KG1 (cell line): ENCODE measurements around the gene PAPLN.

Experiments
- DNase-seq: peaks from one replicate; lab custom pipeline; 2025; lab: John Stamatoyannopoulos, UW

The PAPLN gene

DNA sequence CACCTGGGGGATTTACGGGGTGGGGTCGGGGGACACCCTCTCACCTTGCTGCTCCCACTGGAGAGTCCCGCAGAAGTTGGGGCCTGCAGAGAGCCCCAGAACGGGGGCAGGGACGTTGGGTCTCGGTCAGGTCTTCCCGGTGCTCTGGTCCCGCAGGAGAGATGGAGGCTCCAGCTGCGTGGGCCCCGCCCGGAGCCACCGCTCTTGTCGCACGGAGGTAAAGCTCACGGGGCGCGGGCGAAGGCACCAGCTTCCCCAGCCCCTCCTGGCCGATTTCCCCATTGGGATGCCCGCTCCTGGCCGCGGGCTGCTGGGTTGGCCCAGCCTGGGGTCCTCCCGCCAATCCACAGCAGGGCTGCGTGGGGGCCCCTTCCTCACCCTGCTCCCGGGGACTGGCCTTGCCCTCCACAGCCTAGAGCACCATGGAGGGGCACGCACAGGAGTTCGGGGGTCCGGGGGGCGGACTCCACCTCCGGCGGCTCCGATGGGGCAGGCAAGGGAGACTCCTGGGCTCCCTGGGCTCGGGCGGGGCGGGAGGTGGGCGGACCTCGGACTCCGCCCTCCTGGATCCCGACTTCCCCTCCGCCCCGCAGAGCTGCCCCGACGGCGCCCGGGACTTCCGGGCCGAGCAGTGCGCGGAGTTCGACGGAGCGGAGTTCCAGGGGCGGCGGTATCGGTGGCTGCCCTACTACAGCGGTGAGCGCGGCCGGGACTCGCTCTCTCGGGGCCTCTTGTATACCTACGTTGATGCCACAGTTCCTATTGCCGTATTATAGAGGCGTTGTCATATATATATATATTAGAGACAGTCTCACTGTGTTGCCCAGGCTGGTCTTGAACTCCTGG lies 8.4 kb downstream of the PAPLN start:
- DNase-seq, result no peak

DNA sequence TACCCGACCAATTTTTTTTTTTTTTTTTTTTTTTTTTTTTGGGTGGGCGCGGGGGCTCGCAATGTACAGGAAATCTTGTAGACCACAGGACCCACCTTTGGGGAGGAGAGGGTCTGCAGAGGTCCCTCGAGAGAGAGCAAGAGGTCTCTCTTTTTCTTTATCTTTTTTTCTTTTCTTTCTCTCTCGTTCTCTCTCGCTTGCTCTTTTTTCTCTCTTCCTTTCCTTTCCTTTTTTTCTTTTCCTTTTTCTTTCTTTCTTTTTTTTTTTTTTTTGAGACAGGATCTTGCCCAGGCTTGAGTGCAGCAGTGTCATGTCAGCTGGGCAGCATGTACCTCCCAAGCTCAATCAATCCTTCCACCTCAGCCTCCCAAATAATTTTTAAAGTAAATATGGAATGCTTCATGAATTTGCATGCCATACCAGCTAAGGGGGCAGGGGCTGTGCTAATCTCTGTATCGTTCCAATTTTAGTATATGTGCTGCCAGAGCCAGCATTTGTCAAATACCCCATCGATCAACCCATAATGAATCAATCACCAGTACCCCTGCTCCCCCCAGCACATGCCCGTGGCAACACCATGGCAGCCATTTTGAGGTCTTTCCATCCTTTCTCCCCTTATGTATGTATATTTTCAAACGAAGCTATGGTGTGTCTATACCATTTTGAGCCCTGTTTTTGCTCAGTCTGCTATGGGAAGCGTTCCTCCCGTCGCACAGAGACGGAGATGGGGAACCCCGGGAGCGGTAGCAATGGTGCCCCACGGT lies 9.3 kb downstream of the PAPLN start:
- no peak for DNase-seq

- DNase-seq, result no peak
Measured at GRCh38 chr14:73248108-73248868, 11.0 kb downstream of the PAPLN start.

DNA sequence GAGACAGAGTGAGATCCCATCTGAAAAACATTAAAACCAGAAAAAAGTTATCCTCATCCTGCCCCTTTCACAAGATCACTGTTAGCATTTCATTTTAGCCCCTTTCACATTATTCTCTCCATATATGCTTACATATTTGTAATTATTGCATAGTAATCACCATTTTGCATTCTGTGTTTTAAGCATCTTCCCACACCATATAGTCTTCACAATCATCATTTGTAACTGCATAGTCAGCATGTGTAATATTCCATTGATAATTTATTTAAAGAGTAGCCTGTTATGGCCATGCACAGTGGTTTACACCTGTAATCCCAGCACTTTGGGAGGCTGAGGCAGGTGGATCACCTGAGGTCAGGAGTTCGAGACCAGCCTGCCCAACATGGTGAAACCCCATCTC lies 11.8 kb downstream of the PAPLN start:
- no peak for DNase-seq

DNA sequence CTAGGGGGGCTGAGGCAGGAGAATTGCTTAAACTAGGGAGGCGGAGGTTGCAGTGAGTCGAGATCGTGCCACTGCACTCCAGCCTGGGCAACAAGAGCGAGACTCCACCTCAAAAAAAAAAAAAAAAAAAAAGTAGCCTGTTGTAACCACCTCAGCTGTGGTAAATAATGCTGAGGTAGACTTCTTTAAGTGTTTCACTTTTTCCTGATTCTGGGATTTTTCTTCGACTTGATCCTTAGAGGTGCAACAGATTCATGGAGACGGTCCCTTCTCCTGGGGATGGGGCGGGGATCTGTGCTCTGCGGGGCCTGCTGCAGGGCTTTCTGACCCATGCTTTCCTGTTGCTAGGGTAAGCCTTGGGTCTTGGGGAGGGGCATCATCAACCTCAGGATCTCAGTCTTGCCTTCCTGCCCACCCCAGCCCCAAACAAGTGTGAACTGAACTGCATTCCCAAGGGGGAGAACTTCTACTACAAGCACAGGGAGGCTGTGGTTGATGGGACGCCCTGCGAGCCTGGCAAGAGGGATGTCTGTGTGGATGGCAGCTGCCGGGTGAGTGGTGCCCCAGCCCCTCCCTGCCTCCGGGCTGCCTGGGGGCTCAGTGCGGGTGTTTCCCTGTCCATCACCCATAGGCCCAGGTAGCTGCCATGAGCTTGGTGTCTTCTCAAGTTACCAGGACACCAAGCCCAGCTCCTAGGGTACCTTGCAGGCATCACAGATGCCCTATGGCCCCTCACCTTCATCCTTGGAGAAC lies 12.4 kb downstream of the PAPLN start:
- no peak for DNase-seq

- DNase-seq, result no peak
Measured at GRCh38 chr14:73250317-73250713, 13.0 kb downstream of the PAPLN start.

- DNase-seq, result no peak
Measured at GRCh38 chr14:73250781-73251500, 13.6 kb downstream of the PAPLN start.

- DNase-seq, result no peak
Measured at GRCh38 chr14:73251516-73252215, 14.4 kb downstream of the PAPLN start.

- DNase-seq, result no peak
Measured at GRCh38 chr14:73252491-73253322, 15.4 kb downstream of the PAPLN start.

GRCh38 chr14:73253323-73253610 lies 16.0 kb downstream of the PAPLN start:
- DNase-seq, result no peak

DNA sequence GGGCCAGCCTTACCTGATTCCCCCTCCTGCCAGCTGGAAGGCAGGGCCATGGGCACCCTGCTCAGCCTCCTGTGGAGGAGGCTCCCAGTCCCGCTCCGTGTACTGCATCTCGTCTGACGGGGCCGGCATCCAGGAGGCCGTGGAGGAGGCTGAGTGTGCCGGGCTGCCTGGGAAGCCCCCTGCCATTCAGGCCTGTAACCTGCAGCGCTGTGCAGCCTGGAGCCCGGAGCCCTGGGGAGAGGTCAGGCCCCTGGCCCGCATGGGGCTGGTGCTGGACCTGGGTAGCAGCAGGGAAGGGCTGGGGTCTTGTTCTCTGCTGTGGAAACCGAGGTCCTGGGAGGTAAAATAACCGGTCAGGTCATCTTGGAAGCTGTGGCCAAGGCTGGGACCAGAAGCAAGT lies 16.4 kb downstream of the PAPLN start:
- no peak for DNase-seq

DNA sequence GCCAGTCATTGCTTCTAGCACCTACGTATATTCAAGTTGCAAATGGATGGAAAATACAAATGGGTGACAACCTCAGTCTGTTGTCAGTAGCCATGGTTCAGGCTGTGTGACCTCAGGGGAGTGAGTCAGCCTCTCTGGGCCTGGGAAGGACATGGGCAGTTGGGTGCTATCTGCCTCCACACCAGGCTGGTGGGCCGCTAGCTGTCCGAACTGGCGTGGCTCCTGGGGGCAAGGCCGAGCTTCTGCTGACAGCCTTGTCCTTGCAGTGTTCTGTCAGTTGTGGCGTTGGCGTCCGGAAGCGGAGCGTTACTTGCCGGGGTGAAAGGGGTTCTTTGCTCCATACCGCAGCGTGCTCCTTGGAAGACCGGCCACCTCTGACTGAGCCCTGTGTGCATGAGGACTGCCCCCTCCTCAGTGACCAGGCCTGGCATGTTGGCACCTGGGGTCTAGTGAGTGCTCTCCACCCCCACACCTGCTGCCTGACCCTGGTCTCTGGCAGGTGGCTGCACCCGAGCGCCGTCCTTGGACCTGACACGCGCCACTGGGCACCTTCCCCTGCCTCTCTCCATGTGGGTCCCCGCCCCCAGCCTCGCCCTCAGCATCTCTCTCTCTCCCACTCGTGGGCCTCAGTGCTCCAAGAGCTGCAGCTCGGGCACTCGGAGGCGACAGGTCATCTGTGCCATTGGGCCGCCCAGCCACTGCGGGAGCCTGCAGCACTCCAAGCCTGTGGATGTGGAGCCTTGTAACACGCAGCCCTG lies 17.1 kb downstream of the PAPLN start:
- no peak for DNase-seq

DNA sequence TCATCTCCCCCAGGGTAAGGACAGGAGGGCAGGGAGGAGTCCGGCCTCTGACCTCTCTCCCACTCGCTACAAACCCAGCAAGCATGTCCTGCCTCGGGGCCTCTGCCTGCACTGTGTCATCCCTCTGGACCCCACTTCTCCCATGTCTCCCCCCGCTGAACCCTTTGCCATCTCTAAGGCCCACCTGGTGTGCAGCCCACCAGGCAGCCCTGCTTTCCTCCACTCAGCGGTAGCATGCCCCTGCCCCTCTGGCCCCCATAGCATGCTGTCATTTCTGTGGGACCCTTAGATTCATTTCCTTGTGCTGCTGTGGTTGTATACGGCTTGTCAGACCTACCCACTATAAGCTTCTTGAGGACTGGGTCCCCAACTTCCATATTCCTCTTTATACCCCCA lies 17.7 kb downstream of the PAPLN start:
- no peak for DNase-seq

DNA sequence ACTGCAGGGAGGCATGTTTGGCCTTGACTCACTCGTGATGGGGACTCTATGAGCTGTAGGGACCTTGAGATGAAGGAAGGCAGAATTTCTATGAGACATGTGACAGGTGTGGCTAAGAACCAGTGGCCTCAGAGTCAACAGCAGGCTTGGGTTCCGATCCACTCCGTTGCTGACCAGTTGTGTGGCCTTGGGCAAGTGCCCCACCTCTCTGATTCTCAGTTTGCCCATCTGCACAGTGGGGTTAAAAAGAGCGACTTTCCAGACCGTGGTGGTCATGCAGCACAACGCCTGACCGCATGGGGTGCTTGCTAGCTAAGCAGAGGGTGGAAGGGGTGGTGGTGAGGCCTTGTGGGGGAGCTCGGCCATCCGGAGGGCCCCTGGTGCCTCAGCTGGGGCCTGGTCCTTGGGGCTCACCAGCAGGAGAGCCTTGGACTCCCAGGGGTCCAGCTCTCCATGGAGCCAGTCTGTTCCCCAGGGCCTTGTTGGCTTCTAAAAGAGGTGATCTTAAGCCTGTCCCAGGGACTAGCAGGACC lies 18.5 kb downstream of the PAPLN start:
- DNase-seq, result no peak

GRCh38 chr14:73258076-73258475 lies 20.8 kb downstream of the PAPLN start:
- no peak for DNase-seq

DNA sequence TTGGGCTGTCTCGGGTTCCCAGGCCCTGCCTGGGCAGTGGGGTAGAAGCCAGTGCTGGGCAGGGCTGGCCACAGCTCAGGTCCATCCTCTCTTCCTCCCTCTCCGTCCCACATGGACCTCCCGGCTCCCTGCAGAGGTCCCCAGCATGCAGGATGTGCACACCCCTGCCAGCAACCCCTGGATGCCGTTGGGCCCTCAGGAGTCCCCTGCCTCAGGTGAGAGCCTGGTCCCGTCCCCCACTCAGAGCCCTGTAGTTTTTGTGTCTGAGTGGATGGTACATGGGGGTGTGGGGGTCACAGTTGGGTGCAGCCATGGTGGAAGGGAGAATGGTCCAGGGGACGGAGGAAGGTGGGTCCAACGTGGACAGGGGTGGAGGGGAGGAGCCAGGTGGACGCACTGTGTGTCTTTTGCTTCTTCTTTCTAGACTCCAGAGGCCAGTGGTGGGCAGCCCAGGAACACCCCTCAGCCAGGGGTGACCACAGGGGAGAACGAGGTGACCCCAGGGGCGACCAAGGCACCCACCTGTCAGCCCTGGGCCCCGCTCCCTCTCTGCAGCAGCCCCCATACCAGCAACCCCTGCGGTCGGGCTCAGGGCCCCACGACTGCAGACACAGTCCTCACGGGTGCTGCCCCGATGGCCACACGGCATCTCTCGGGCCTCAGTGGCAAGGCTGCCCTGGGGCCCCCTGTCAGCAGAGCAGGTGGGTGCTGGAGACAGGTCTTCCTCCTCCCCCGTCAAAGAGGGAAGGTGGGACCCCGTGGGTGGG lies 21.7 kb downstream of the PAPLN start:
- DNase-seq, result no peak

- DNase-seq, result no peak
Measured at GRCh38 chr14:73259837-73260236, 22.5 kb downstream of the PAPLN start.

GRCh38 chr14:73260574-73260973 lies 23.3 kb downstream of the PAPLN start:
- DNase-seq, result no peak
